GM18507 (cell line): Measurements from ENCODE around the gene CMIP.

Source experiments
- DNase-seq: peaks from one replicate; pipeline ENCODE4 v3.0.0; 2011; ENCODE audit warnings: low read depth; ENCODE audit not compliant: insufficient read length; ENCODE audit errors: extremely low spot score
- FAIRE-seq: peaks from 2 replicates; lab custom pipeline; 2011; peaks lifted over from hg19 to GRCh38; lab: Jason Lieb, UNC

The CMIP gene

GRCh38 chr16:81586977-81587625 is 142.5 kb downstream of the CMIP start:
- no peak for FAIRE-seq
- DNase-seq, result no peak

GRCh38 chr16:81587626-81588160 is 143.1 kb downstream of the CMIP start:
- DNase-seq, result no peak
- FAIRE-seq, result no peak

- DNase-seq, result no peak
- FAIRE-seq, result no peak
Observed at GRCh38 chr16:81588326-81589081, 143.9 kb downstream of the CMIP start.

- no peak for FAIRE-seq
Observed at GRCh38 chr16:81589975-81590650, 145.5 kb downstream of the CMIP start.

GRCh38 chr16:81590714-81591544 is 146.3 kb downstream of the CMIP start:
- DNase-seq (no peak), FAIRE-seq (no peak)

More at GRCh38 chr16:81589975-81590650, 145.5 kb downstream of the CMIP start:
- no peak for DNase-seq

GRCh38 chr16:81591545-81591870 is 146.9 kb downstream of the CMIP start:
- FAIRE-seq (no peak), DNase-seq (no peak)

- no peak for DNase-seq
- no peak for FAIRE-seq
Observed at GRCh38 chr16:81592353-81592866, 147.8 kb downstream of the CMIP start.

GRCh38 chr16:81593481-81593880 is 148.9 kb downstream of the CMIP start:
- FAIRE-seq, result no peak

GRCh38 chr16:81595629-81596292 is 151.2 kb downstream of the CMIP start:
- DNase-seq (no peak), FAIRE-seq (no peak)

More at GRCh38 chr16:81593481-81593880, 148.9 kb downstream of the CMIP start:
- DNase-seq, result no peak

- no peak for DNase-seq
- FAIRE-seq, result no peak
Observed at GRCh38 chr16:81597079-81597658, 152.6 kb downstream of the CMIP start.

GRCh38 chr16:81598083-81598482 is 153.5 kb downstream of the CMIP start:
- DNase-seq (no peak), FAIRE-seq (no peak)

GRCh38 chr16:81599034-81599744 is 154.6 kb downstream of the CMIP start:
- DNase-seq (no peak), FAIRE-seq (no peak)

GRCh38 chr16:81600275-81600674 is 155.7 kb downstream of the CMIP start:
- DNase-seq (no peak), FAIRE-seq (no peak)

- FAIRE-seq (no peak), DNase-seq (no peak)
Observed at GRCh38 chr16:81601008-81601428, 156.4 kb downstream of the CMIP start.

GRCh38 chr16:81601601-81602255 is 157.1 kb downstream of the CMIP start:
- DNase-seq, result no peak
- no peak for FAIRE-seq

- no peak for DNase-seq
- no peak for FAIRE-seq
Observed at GRCh38 chr16:81602256-81602776, 157.7 kb downstream of the CMIP start.

GRCh38 chr16:81602792-81603191 is 158.2 kb downstream of the CMIP start:
- DNase-seq, result no peak
- FAIRE-seq, result no peak
